Peyer's patch (tissue), 4 donors: Measurements from ENCODE around the gene NTNG2. TPM values are rescaled to one million over a fixed set of nuclear protein-coding genes. Genes with fewer than 3 reads are reported as not detected.

Source experiments
- DNase-seq, 3 donors: peaks; one replicate each; pipeline ENCODE4 v3.0.0-alpha.2; 2017 to 2019
- H3K27ac ChIP-seq, 4 donors: fragments of 200-600 bp; sonication (generic); one replicate each; pipeline ENCODE4 v1.5.1; 2016 to 2019
- H3K27me3 ChIP-seq, 2 donors: fragments of 200-600 bp; sonication (generic); one replicate each; pipeline ENCODE4 v1.5.1; 2019
- H3K36me3 ChIP-seq, 3 donors: fragments of 200-600 bp; sonication (generic); one replicate each; pipeline ENCODE4 v1.5.1; 2016 to 2019
- H3K4me1 ChIP-seq, 4 donors: fragments of 200-600 bp; sonication (generic); one replicate each; pipeline ENCODE4 v1.5.1; 2016 to 2019
- H3K4me3 ChIP-seq, 4 donors: fragments of 200-600 bp; sonication (generic); 1 replicate in 3 of 4; 2 replicates in 1 of 4; pipeline ENCODE4 v1.5.1; 2016 to 2019; ENCODE audit warnings: mild to moderate bottlenecking in 1 of 4
- H3K9me3 ChIP-seq, 4 donors: fragments of 200-600 bp; sonication (generic); one replicate each; pipeline ENCODE4 v1.5.1; 2016 to 2019; ENCODE audit warnings: mild to moderate bottlenecking in 1 of 4
- CTCF ChIP-seq, 6 experiments: fragments of 450-650 bp in 4 of 6; fragments of 200-600 bp in 2 of 6; sonication (generic) in 1 of 6; IDR thresholded peaks; one replicate each; pipeline ENCODE4 v1.5.1; 2017 to 2019; ENCODE audit warnings: antibody characterized with exemption in 6 of 6, mild to moderate bottlenecking in 3 of 6, moderate library complexity in 1 of 6
- POLR2A ChIP-seq, 2 donors: fragments of 450-650 bp; IDR thresholded peaks; one replicate each; pipeline ENCODE4 v1.5.1; 2017; ENCODE audit warnings: antibody characterized with exemption in 2 of 2, mild to moderate bottlenecking in 2 of 2, moderate library complexity in 2 of 2
- total RNA-seq, 4 donors: library from RNA; depleted of rRNA; stranded (reverse); fragments of >200 nt; gene quantifications; one replicate each; pipeline ENCODE4 v1.1.0, GENCODE V29; 2016

NTNG2 gene
- total RNA-seq, 4 donors from 2014 or later, result 0.18 to 9.1 (median 1.0) TPM

DNA sequence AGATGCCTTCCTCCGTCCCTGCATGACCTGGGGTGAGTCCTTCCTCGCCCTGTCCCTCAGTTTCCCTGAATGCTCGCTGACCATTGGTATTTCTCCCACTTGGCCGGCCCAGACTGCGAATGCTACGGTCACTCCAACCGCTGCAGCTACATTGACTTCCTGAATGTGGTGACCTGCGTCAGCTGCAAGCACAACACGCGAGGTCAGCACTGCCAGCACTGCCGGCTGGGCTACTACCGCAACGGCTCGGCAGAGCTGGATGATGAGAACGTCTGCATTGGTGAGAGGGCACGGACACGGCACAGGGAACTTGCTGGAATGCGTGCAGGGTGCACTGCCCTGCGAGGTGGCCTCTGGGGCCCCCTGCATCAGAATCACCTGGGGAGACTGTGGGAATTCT lies 77.1 kb downstream of the NTNG2 start:
- no peaks in the 10 kb centered on the region for H3K9me3 ChIP-seq
- DNase-seq, result no peak
- H3K4me1 ChIP-seq, result peaks cover 0 to 21% (median 8%) of the 10 kb centered on the region in 4 donors
- H3K4me3 ChIP-seq, result no peak overlapping the region
- H3K36me3 ChIP-seq, result no peaks in the 10 kb centered on the region
- H3K27me3 ChIP-seq, result no peaks in the 10 kb centered on the region
- TF ChIP-seq POLR2A (IDR thresholded peaks at IDR 0.05) (no peak), CTCF (IDR thresholded peaks at IDR 0.05) (no peak)
- no peak overlapping the region for H3K27ac ChIP-seq

- DNase-seq, result no peak
- peaks cover 0 to 21% (median 8%) of the 10 kb centered on the region in 4 donors for H3K4me1 ChIP-seq
- H3K27me3 ChIP-seq, result no peaks in the 10 kb centered on the region
- TF ChIP-seq POLR2A (IDR thresholded peaks at IDR 0.05), result no peak
- TF ChIP-seq CTCF (IDR thresholded peaks at IDR 0.05), result no peak
- H3K4me3 ChIP-seq, result no peak overlapping the region
- H3K27ac ChIP-seq, result no peak overlapping the region
- no peaks in the 10 kb centered on the region for H3K9me3 ChIP-seq
- H3K36me3 ChIP-seq, result no peaks in the 10 kb centered on the region
Observed at GRCh38 chr9:132239518-132239917, 77.7 kb downstream of the NTNG2 start.

DNA sequence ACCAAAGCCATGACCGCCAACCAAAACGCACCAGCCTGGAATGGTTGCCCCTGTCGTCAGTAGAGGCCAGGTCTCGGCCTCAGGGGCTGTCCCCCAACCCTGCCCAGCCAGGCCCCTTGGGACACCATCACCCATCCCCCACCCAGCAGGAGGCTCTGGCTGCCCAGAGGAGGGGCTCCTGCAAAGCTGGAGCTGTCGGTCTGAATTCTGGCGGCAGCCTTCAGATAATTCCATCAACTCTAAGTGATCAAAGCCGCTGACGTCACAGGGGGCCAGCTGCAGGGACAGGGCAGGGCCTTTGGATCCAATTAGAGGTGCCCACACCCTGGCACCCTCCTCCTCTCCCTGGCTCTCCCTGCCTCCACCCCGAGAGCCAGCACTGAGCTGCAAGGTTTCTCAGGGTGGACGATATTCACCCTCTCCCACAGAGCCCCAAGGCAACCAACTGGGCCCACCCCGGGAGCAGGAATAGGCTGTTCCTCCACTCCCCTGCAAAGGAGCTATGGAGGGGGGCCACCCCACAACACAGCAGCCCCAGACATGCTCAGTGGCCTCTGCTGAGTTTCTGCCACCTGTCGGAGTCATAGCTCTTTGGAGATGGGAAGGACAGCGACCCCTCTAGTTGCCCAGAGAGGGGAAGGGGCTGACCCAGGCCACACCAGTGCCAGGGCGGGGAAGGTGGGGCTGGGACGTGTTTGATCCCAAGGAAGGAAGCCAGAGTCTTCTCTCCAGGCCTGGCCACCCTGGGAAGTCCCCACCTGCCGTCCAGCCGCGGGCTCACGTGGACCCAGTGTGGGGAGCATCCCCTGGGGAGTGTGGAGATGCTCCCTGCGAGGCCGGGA lies 78.4 kb downstream of the NTNG2 start:
- H3K9me3 ChIP-seq, result no peaks in the 10 kb centered on the region
- H3K4me1 ChIP-seq, result peaks cover 0 to 21% (median 8%) of the 10 kb centered on the region in 4 donors
- TF ChIP-seq CTCF (IDR thresholded peaks at IDR 0.05), result no peak
- no peak for TF ChIP-seq POLR2A (IDR thresholded peaks at IDR 0.05)
- DNase-seq, result peak in 1 of 3 donors; percentile 63
- no peaks in the 10 kb centered on the region for H3K36me3 ChIP-seq
- H3K4me3 ChIP-seq, result peak overlapping the region; percentile 44 to 93 (median 75)
- peak overlapping the region in 3 of 4 donors; percentile 24 to 84 (median 52) for H3K27ac ChIP-seq
- no peaks in the 10 kb centered on the region for H3K27me3 ChIP-seq

DNA sequence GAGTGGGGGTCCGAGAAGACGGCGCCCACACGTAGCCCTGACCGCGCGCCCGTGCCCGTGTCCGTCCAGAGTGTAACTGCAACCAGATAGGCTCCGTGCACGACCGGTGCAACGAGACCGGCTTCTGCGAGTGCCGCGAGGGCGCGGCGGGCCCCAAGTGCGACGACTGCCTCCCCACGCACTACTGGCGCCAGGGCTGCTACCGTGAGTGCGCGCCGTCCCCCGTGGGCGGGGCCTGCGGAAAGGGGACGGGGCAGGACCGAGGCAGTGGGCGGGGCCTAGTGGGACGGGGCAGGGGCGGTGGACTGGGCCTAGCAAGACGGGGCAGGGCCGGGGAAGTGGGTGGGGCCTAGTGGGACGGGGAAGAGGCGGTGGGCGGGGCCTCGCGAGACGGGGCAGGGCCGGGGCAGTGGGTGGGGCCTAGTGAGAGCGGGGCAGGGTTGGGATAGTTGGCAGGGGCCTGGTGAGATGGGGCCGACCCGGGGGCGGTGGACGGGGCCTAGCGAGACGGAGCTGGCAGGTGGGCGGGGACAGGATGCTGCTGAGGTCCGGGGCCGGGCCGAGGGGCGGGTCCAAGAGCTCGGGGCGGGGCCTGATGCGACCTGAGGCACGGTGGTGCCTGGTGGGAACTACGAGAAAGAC lies 79.1 kb downstream of the NTNG2 start:
- TF ChIP-seq CTCF (IDR thresholded peaks at IDR 0.05) (no peak), POLR2A (IDR thresholded peaks at IDR 0.05) (peak in 1 of 2 donors; percentile 21)
- Histone ChIP-seq H3K36me3 (no peaks in the 10 kb centered on the region), H3K27me3 (no peaks in the 10 kb centered on the region), H3K9me3 (no peaks in the 10 kb centered on the region), H3K4me3 (peak overlapping the region; percentile 44 to 93 (median 75)), H3K4me1 (peaks cover 0 to 21% (median 8%) of the 10 kb centered on the region in 4 donors), H3K27ac (peak overlapping the region; percentile 10 to 84 (median 40))
- DNase-seq, result peak; percentile 98 to 100 (median 99)

- peak overlapping the region; percentile 44 to 93 (median 75) for H3K4me3 ChIP-seq
- peak overlapping the region; percentile 10 to 84 (median 30) for H3K27ac ChIP-seq
- no peak for DNase-seq
- H3K9me3 ChIP-seq, result no peaks in the 10 kb centered on the region
- TF ChIP-seq CTCF (IDR thresholded peaks at IDR 0.05), result peak in 1 of 6 experiments; percentile 6
- no peak for TF ChIP-seq POLR2A (IDR thresholded peaks at IDR 0.05)
- no peaks in the 10 kb centered on the region for H3K27me3 ChIP-seq
- H3K36me3 ChIP-seq, result no peaks in the 10 kb centered on the region
- H3K4me1 ChIP-seq, result peaks cover 0 to 21% (median 8%) of the 10 kb centered on the region in 4 donors
Observed at GRCh38 chr9:132241483-132241839, 79.6 kb downstream of the NTNG2 start.
